NAMALWA (cell line): ENCODE measurements around the gene NPAT.
"Not testable (repeated sequence)": the region's sequence is repeated elsewhere in the genome, so short reads cannot be mapped to it uniquely, and the experiment has no call there.

ENCODE experiments used
- DNase-seq: peaks from one replicate; pipeline ENCODE4 v3.0.0-alpha.2; 2015; ENCODE audit warnings: low spot score

Gene NPAT

DNA sequence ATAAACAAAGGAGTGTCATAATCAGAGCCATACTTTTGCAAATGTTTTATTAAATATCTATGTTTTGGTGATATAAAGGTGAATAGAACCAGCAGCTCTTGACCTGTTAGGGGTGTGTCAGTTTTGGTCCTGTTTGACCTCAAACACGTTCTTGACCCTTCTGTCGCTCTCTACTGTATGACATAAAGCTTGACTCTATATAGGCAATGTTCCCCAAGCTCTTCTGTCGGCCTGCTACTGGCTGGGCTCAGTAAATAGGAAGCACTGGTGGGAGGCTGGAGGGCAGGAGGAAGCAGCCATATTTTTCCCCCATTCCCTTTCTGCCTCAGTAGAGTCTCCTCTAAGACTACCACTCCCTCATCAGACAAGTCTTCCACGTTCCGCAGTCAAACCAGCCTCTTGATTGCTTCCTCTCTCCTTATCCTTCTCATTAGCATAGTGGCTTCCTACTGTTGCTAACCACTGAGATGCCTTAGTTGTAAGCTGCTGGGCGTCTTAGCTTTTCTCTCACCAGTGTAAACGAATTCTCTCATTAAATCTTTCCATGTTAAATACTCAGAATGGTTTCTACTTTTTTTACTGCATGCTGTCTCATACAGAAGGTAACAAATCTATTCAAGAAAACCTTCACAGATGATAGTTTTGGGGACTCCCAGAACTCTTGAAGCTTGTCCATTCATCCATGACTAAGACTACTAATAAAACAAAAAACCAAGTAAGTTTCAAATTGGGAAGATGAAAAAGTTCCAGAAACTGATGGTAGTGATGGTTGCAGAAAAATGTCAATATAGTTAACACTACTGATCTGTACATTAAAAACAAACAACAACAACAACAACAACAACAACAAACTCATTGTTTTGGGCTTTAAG is 3.3 kb downstream of the NPAT start:
- DNase-seq, result no peak

DNA sequence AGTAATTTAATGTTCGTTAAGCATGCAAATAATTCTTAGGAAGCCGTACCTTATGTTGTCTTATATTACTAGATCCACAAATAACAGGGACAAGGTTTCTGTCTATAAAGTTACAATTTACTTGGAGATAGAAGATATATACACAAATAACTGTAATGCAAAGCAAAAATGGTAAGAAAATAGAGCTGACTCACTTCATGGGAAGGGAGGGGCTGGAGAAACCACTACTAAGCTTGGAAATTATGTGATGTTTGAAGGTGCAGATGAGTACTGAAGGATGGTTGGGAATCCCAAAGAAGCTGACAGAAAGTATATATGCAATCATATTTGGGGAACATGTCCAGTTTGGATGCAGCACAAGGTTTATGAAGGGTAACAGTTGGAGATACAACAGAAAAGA is 4.0 kb downstream of the NPAT start:
- DNase-seq, result no peak

DNA sequence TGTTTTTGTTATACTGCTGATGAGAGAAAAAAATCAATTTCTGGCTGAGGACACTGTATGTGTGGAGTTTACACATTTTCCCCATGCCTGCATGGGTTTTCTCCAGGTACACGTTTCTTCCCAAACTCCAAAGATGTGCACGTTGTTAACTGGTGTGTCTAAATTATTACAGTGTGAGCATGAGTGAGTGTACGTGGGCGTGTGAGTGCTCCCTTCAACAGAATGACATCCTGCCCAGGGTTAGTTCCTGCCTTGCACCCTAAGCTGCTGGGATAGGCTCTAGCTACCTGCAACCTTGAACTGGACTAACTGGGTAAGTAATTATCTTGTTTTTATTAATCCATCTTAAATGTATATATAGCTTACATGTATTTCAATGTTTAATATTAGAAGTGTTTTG is 5.5 kb downstream of the NPAT start:
- no peak for DNase-seq

DNA sequence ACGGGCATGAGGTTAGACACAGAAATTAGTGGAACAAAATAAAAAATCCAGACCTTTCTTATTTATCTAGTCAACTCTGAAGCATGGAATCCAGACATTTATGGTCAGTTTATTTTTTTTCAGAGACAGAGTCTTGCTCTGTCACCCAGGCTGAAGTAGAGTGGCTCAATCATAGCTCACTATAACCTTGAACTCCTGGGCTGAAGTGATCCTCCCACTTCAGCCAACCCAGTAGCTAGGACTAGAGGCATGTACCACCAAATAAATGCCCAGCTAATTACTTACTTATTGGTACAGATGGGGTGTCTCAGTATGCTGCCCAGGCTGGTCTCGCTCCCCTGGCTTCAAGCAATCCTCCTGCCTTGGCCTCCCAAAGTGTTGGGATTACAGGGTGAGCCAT is 8.7 kb downstream of the NPAT start:
- DNase-seq, result no peak

DNA sequence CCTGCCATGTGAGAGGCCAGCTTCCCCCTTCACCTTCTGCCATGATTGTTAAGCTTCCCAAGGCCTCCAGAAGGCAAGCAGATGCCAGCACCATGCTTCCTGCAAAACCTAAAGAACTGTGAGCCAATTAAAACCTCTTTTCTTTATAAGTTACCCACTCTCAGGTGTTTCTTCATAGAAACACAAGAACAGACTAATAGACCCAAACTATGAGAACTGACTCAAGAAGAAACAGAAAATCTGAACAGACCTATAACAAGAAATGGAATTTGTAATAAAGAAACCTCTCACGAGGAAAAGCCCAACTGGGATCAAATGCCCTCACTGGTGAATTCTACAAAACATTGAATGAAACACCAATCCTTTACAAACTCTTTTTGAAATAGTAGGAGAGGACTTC is 12.0 kb downstream of the NPAT start:
- no peak for DNase-seq

DNA sequence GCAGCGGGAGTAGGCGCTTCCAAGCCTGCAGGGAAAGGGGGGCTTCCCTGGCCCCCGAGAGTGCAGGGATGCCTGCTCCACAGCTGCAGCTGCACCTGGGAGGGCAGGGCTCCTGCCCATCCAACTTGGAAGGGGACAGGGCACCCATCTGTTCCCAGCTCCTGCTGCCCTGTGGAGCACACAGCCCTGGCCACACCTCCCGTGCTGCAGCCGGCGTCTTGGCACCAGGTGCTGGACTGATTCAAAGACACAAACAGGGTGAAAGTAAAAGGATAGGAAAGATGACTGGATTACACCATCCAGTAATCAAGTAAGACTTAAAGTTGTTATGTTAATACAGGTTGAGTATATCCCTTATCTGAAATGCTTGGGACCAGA is 14.8 kb downstream of the NPAT start:
- no peak for DNase-seq

DNA sequence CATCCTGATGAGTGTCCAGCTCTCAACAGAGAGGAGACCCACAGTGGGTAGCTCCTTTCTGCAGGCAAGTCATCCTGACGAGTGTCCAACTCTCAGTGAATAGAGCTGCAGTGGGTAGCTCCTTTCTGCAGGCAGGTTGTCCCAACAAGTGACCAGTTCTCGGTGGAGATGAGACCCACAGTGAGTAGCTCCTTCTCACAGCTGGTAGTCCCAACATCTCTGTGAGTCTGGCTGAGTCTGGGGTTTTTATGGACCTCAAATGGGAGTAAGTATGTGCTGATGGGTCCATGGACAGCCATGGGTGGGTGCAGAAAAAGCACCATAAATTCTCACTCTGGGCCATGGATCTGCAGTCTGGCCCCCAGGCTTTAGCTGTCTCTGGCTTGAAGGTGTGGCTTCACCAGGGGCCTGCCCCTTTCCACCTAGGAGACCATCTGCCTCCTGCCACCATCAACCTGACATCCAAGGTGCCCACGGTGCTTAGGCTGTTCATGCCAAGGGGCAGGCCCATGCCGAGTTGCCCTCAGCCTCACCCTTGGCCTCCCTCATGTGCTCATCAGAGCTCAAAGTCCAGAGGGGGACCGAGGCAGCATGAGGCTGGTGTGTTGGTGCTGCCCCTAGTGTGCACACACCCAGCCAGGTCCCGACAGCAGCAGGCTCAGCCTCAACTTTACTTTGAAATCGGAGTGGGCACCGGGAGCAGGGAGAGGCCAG is 15.3 kb downstream of the NPAT start:
- no peak for DNase-seq

DNA sequence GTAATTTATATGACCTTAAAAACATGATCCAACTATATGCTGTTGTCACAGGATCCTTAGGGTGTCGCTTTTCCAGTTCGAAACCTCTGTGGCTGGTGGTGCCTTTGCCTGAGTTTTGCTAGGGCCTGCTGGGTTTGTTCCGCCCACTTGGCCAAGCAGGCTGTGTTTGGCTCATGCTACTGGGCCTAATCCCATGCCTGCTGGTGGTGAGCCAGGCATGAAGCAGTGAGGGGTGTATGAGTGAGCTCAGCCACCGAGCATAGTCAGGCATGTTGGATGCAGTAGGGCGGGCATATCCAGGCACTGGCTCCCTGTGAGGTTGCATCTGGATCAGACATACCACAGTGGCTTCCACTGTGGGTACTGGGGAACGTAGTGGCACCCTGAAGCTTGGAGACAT is 16.3 kb downstream of the NPAT start:
- no peak for DNase-seq

DNA sequence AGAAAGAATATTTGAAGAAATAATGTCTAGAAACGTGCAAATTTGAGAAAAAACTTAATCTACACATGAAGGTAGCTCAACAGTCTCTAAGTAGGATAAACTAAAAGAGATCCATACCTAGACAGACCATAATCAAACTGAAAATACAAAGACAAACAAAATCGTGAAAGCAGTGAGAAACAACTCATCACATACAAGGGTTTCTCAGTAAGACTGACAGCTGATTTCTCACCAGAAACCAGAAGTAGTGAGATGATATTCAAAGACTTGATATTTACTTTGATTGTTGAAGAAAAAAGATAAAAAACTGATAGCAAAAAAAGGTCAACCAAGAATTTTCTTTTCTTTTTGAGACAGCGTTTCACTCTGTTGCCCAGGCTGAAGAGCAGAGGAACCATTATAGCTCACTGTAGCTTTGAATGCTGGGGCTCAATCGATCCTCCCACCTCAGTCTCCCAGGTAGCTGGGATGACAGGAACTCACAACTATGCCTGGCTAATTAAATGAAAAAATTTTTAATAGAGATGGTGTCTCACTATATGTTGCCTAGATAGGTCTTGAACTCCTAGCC is 17.4 kb downstream of the NPAT start:
- no peak for DNase-seq

DNA sequence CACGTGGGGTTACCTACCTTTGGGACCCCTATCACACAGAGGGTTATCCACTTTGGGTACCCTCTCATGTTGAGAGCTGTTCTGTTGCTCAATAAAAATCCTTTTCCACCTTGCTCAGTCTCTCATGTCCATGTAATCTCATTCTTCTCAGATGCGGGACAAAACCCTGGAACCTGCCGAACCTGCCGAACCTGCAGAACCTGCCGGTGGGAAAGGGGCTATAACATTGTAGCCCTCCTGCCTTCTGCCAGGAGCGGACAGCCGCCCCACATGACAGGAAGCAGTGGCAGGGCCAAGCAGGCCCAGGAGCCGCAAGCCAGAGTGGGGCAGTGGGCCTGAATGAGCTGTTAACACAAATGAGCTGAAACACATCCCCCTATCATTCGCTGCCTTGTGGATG is 18.1 kb downstream of the NPAT start:
- no peak for DNase-seq

DNA sequence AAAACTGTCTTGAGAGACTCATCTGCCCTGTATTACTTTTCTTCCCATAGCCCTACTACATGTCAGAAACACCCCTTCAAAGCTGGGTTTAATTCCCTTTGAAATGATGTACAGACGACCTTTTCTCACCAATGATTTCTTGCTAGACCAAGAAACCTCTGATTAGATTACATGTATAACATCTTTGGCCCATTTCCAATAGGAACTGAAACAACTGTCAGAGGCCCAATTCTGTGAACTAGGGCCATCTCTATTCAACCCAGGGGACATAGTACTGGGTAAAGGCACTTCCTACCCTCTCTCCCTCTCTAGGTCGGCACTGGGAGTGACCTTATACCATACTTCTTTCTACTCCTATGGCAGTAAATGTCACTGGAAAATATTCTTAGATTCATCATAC is 19.4 kb downstream of the NPAT start:
- no peak for DNase-seq

DNA sequence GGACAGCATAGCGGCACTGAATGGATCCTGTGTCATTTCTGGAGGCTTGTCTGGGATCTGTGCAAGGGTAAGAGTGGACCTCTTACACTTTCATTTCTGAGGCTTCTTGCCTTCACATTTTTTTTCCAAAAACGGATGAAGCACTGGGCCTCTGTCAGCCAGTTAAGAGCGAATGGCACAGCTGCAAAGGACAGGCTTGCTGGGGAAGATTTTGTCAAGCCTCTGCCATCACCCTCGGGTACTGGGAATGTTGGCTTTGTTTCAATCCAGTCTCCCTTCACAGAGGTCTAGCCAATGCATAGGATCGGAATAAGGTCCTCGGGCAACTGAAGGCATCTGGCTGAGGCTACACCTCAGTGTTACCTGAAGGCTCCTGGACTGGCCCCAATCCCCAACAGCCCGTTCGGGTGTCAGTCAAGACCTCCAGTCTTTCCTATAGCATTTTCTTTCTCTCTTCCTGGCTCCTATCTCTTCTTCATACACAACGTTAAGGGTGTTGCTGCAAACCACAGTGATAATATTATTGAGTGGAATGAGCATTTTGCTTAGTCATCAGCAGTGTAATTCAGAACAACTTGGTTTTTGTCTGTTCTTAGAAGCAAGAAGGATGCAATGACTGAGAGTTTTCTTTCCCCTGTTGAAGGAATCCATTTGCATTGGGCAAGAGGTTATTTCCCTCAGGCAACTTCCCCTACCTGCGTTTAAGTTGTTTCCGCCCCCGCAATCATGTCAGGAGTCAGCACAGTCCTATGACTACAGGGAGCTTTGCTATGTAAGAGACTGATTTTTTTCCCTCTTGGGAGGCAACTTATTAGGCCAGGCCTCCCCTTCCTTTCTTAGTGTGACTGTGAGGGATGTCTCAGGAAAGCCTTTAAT is 22.8 kb downstream of the NPAT start:
- no peak for DNase-seq

DNA sequence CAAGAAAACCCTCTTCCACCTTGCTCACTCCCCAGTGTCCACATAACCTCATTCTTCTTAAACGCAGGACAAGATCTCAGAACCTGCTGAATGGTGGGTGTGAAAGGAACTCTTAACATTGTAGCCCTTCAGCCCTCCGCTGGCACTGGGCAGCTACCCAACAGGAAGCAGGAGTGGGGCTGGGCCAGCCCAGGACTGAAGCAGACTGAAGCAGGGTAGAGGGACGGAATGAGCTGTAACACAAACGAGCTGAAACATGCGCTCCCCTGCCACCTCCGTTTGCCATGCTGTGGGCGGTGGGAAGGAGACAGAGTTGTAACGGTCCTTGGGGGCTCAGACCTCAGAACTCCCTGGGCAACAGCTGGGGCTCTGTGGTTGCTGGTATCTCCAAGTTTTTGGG is 23.6 kb downstream of the NPAT start:
- DNase-seq, result no peak

DNA sequence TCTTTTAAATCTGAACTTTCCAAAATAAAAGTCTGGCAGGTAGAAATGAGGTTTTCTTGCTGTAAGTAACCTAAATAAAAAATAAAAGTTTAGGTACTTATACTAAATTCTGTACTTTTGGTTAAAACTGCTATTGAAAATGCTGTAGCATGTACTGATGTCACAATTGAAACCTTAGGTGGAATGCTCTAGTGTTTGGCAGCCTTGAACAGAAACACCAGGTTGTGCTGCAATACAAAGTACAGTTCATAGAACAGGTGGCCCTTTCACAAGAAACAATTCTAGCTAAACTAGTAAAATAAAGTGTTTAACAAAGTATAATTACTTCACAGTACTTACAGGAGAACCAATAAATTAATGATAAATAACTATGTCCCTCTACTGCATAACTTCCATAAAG is 25.1 kb downstream of the NPAT start:
- DNase-seq, result no peak

DNA sequence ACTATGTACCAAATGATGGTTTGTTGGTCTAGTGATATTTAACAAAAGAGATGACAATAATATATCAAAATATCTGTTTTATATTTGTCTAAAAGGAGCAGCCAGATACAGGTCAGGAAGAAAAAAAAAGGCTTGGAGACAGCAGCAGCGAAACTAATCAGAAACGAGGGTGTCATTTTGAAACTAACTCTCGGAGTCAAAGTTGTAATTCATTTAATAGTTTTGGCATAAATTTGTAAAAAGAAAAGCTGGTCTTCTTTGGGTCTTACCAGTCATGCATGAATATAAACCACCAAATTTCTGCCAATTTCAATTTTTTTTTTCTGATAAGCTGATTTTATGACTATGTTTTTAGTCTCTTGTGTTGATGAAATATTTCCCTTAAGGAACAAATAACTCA is 25.5 kb downstream of the NPAT start:
- DNase-seq, result no peak

DNA sequence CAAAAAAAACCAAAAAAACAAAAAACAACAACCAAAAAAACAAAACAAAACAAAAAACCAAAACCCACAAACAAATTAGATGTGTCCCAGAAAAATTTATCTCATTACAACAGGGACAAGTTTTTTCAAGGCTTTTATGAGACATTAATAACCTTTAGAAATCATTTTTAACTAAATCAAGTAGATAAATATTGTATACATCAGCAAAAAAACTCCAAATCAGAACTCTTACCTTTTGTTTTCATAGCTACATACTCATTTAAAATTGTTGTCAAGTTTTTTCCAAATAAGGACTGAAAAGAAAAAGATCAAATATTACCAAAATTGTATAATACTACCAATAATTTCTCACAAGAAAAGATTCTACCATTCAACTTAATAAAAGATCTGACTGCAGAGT is 28.7 kb downstream of the NPAT start:
- DNase-seq, result no peak

DNA sequence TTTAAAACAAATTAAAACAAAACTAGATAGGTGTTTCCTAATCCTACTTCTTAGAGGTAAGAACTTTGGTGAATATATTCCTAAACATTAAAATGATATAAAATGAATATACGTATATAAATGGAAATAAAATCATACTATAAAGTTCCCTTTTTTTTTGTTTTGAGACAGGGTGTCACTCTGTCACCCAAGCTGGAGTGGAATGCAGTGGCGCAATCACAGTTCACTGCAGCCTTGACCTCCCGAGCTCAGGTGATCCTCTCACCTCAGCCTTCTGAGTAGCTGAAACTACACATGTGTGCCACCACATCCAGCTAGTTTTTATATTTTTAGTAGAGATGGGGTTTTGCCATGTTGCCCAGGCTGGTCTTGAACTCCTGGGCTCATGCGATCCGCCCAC is 44.9 kb downstream of the NPAT start:
- no peak for DNase-seq

DNA sequence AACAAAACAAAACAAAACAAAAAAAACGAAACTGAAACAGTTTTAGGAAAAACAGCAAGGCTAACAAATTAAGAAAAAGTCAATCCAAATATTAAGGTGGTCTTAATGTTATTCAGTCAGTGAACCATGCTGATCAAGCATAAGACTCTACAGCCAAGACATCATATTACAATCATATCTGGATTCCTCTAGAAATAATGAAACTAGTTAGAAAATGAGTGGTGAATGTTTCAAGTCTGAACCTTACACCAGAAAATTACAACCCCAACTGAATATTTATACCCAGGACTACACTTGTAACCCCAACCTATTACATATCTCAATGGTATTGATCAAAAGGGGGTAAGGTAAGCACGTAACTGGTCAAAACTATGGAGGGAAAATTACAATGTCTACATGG is 52.3 kb downstream of the NPAT start:
- no peak for DNase-seq

DNA sequence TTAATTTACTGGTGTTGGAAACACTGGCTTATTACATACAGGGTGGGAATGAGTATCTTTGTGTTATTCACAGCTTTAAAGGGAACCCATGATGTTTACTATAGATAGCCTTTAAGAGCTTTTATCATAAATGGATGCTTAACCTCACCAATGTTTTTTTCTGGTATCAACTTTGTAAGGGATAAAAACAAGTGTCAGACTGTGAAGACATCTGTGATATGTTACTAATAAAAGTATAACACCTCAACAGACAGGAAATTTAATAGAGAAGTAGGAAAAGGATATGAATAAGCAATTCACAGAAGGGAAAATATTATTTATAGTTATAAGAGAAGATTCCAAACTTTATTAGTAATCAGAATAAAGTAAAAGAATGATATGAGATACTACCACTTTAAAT is 54.8 kb downstream of the NPAT start:
- no peak for DNase-seq

DNA sequence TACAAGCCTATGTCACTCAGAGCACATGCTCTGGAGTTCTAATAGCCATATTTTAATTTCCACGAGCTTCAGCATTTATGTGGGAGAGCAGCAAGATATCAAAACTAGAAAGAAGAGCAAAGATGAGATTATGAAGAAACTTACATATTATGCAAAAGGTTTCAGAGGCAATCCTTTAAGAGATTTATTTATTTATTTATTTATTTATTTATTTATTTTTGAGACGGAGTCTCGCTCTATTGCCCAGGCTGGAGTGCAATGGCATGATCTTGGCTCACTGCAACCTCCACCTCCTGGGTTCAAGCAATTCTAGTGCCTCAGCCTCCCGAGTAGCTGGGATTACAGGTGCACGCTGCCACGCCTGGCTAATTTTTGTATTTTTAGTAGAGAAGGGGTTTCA is 59.6 kb downstream of the NPAT start:
- DNase-seq, result not testable (repeated sequence)

DNA sequence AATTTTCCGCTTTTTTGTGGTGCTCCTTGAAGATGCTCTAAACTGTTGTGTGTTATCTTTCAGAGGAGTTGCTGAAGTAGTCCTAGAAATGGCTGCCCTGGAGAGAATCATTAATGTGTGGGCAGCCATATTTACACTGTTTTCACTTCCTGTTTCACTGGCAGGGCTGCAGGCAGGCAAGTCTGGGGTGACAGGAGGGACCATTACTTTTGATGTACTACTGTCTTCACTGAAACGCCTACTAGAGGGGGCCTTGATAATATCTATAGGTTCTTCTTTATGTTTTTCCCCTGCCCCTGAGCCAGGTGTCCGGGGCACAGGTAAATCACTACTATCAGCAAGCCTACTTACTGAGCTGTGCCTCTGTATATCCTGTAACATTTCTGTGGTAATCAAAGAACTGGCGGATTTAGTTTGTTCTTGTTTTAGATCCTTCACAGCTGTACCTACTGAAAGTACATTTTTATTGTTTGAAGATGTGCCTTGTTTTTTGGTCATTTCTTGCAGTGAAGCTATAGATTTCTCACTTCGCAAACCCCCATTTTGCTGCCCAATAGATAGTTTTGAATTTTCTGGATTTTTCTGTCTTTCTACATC is 61.4 kb downstream of the NPAT start:
- peak; percentile 83 for DNase-seq

DNA sequence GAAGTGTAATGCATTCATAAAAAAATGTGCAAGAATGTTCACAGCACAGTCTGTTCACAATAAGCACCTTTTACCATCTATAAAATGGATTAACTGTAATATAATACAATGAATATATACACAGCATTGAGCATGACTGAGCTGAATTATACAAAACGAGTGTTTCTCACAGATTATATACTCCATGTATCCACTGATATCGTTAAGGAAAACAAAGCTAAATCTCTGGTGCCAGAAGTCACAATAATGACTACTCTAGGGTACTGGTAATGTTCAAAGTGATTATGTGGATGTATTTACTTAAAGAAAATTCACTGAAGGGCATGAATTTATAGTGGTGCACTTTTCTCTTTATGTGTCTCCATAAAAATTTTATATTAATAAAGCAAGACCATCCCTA is 67.8 kb downstream of the NPAT start:
- no peak for DNase-seq
